Activated naive CD4-positive, alpha-beta T cell treated with anti-CD3 and anti-CD28 coated beads, Interleukin-2, amount 10 ng/mL, durations not matched to agents 7 days and 5 days (primary cell): Measurements from ENCODE around the gene TLN1.
A peak's percentile ranks its signal among the peaks of the same experiment; 100 is the strongest.

Experiments used
- CTCF ChIA-PET: fragments of 350-600 bp; sonication (Branson Sonifier 250); formaldehyde crosslinking; loops from one replicate; lab custom pipeline; 2021; ENCODE audit warnings: antibody characterized with exemption; lab: Charles Lee
- DNase-seq: peaks from one replicate; pipeline ENCODE4 v3.0.0-alpha.2; 2020
- H3K27ac Mint-ChIP-seq: one replicate; pipeline ENCODE4 v1.8.0; 2021; ENCODE audit warnings: mild to moderate bottlenecking, moderate library complexity, mixed read lengths
- H3K27me3 Mint-ChIP-seq: one replicate; pipeline ENCODE4 v1.8.0; 2021; ENCODE audit warnings: mild to moderate bottlenecking, mixed read lengths
- H3K36me3 Mint-ChIP-seq: one replicate; pipeline ENCODE4 v1.8.0; 2021; ENCODE audit warnings: mixed read lengths
- H3K4me1 Mint-ChIP-seq: one replicate; pipeline ENCODE4 v1.8.0; 2021; ENCODE audit warnings: mixed read lengths
- H3K4me3 Mint-ChIP-seq: one replicate; pipeline ENCODE4 v1.8.0; 2021; ENCODE audit warnings: mild to moderate bottlenecking, moderate library complexity, mixed read lengths
- H3K9me3 Mint-ChIP-seq: one replicate; pipeline ENCODE4 v1.8.0; 2021; ENCODE audit warnings: mixed read lengths

Gene TLN1

DNA sequence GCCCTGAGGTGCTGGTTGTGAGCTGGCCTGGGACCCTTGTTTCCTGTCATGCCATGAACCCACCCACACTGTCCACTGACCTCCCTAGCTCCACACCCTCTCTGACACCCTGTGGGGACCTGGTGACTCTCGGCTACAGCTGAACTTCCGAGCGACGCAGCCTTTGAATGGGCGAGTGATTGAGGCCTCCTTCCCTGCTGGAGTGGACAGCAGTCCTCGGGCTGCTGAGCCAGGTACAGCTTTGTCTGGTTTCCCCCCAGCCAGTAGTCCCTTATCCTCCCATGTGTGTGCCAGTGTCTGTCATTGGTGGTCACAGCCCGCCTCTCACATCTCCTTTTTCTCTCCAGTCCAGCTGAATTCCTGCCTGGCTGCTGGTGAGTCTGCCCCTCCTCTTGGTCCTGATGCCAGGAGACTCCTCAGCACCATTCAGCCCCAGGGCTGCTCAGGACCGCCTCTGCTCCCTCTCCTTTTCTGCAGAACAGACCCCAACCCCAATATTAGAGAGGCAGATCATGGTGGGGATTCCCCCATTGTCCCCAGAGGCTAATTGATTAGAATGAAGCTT, 52.1 kb downstream of the TLN1 start:
- peaks cover 74% of the 10 kb centered on the region for H3K27me3 Mint-ChIP-seq
- no peak overlapping the region for H3K27ac Mint-ChIP-seq
- H3K4me1 Mint-ChIP-seq: peaks cover 9% of the 10 kb centered on the region
- no peak for DNase-seq
- CTCF ChIA-PET: interaction anchor here (0.7 to 1.7 kb wide), 2 partner anchors 17 to 107 kb away, joined by 3 to 5 read pairs; no protein-coding TSS in a partner anchor
- no peaks in the 10 kb centered on the region for H3K36me3 Mint-ChIP-seq
- no peak overlapping the region for H3K4me3 Mint-ChIP-seq
- no peaks in the 10 kb centered on the region for H3K9me3 Mint-ChIP-seq

DNA sequence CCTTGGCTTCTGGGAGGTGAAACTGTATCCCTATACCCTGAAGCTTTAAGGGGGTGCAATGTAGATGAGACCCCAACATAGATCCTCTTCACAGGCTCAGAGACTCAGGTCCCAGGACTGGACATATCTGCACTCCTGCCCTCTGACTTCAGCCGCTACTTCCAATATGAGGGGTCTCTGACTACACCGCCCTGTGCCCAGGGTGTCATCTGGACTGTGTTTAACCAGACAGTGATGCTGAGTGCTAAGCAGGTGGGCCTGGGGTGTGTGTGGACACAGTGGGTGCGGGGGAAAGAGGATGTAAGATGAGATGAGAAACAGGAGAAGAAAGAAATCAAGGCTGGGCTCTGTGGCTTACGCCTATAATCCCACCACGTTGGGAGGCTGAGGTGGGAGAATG, 52.9 kb downstream of the TLN1 start:
- Mint-ChIP-seq H3K9me3 (no peaks in the 10 kb centered on the region), H3K27ac (no peak overlapping the region), H3K27me3 (peaks cover 82% of the 10 kb centered on the region), H3K36me3 (no peaks in the 10 kb centered on the region), H3K4me3 (no peak overlapping the region), H3K4me1 (peaks cover 14% of the 10 kb centered on the region)
- no peak for DNase-seq
- CTCF ChIA-PET: interaction anchor here (1.7 kb wide), 1 partner anchor 17 kb away, joined by 5 read pairs; no protein-coding TSS in a partner anchor

DNA sequence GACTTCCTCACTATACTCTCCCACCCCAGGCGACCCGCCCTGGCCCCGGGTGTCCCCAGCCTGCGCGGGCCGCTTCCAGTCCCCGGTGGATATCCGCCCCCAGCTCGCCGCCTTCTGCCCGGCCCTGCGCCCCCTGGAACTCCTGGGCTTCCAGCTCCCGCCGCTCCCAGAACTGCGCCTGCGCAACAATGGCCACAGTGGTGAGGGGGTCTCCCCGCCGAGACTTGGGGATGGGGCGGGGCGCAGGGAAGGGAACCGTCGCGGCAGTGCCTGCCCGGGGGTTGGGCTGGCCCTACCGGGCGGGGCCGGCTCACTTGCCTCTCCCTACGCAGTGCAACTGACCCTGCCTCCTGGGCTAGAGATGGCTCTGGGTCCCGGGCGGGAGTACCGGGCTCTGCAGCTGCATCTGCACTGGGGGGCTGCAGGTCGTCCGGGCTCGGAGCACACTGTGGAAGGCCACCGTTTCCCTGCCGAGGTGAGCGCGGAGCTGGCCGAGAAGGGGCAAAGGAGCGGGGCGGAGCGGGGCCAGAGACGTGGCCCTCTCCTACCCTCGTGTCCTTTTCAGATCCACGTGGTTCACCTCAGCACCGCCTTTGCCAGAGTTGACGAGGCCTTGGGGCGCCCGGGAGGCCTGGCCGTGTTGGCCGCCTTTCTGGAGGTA, 56.1 kb downstream of the TLN1 start:
- peaks cover 81% of the 10 kb centered on the region for H3K27me3 Mint-ChIP-seq
- H3K9me3 Mint-ChIP-seq: no peaks in the 10 kb centered on the region
- peaks cover 14% of the 10 kb centered on the region for H3K4me1 Mint-ChIP-seq
- H3K27ac Mint-ChIP-seq: no peak overlapping the region
- no peaks in the 10 kb centered on the region for H3K36me3 Mint-ChIP-seq
- peak; percentile 47 for DNase-seq
- H3K4me3 Mint-ChIP-seq: no peak overlapping the region
- CTCF ChIA-PET: interaction anchor here (0.7 to 3.6 kb wide), 3 partner anchors 8 to 20 kb away, joined by 3 to 19 read pairs (median 3); partner anchors contain the start of gene ARHGEF39

DNA sequence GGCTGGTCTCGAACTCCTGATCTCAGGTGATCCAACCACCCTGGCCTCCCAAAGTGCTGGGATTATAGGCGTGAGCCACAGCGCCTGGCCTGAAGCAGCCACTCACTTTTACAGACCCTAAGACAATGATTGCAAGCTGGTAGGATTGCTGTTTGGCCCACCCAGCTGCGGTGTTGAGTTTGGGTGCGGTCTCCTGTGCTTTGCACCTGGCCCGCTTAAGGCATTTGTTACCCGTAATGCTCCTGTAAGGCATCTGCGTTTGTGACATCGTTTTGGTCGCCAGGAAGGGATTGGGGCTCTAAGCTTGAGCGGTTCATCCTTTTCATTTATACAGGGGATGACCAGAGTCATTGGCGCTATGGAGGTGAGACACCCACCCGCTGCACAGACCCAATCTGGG, 56.8 kb downstream of the TLN1 start:
- Mint-ChIP-seq H3K27ac (no peak overlapping the region), H3K27me3 (peaks cover 75% of the 10 kb centered on the region), H3K9me3 (no peaks in the 10 kb centered on the region), H3K36me3 (no peaks in the 10 kb centered on the region), H3K4me1 (peaks cover 14% of the 10 kb centered on the region), H3K4me3 (no peak overlapping the region)
- DNase-seq: no peak
- CTCF ChIA-PET: interaction anchor here (1.3 to 3.6 kb wide), 2 partner anchors 8 to 21 kb away, joined by 3 to 19 read pairs; no protein-coding TSS in a partner anchor

DNA sequence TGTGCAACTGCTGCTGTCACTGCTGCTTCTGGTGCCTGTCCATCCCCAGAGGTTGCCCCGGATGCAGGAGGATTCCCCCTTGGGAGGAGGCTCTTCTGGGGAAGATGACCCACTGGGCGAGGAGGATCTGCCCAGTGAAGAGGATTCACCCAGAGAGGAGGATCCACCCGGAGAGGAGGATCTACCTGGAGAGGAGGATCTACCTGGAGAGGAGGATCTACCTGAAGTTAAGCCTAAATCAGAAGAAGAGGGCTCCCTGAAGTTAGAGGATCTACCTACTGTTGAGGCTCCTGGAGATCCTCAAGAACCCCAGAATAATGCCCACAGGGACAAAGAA, 58.0 kb downstream of the TLN1 start:
- Mint-ChIP-seq H3K4me1 (peaks cover 14% of the 10 kb centered on the region), H3K4me3 (no peak overlapping the region), H3K36me3 (no peaks in the 10 kb centered on the region), H3K9me3 (no peaks in the 10 kb centered on the region), H3K27me3 (peaks cover 65% of the 10 kb centered on the region), H3K27ac (no peak overlapping the region)
- CTCF ChIA-PET: interaction anchor here (1.8 kb wide), 1 partner anchor 18 kb away, joined by 6 read pairs; no protein-coding TSS in a partner anchor
- no peak for DNase-seq

DNA sequence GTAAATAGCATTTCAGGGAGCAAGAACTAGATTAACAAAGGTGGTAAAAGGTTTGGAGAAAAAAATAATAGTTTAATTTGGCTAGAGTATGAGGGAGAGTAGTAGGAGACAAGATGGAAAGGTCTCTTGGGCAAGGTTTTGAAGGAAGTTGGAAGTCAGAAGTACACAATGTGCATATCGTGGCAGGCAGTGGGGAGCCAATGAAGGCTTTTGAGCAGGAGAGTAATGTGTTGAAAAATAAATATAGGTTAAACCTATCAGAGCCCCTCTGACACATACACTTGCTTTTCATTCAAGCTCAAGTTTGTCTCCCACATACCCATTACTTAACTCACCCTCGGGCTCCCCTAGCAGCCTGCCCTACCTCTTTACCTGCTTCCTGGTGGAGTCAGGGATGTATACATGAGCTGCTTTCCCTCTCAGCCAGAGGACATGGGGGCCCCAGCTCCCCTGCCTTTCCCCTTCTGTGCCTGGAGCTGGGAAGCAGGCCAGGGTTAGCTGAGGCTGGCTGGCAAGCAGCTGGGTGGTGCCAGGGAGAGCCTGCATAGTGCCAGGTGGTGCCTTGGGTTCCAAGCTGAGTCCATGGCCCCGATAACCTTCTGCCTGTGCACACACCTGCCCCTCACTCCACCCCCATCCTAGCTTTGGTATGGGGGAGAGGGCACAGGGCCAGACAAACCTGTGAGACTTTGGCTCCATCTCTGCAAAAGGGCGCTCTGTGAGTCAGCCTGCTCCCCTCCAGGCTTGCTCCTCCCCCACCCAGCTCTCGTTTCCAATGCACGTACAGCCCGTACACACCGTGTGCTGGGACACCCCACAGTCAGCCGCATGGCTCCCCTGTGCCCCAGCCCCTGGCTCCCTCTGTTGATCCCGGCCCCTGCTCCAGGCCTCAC, 58.6 kb downstream of the TLN1 start, which contains the start of gene CA9:
CA9 (plus strand) TSS at position 797 of the 893 bp plus-strand sequence; CDS start at position 829, 32 bp downstream.
- Mint-ChIP-seq H3K27me3 (peaks cover 59% of the 10 kb centered on the region), H3K4me1 (peaks cover 14% of the 10 kb centered on the region), H3K9me3 (no peaks in the 10 kb centered on the region), H3K36me3 (no peaks in the 10 kb centered on the region), H3K27ac (no peak within 1 kb of the TSS), H3K4me3 (no peak within 1 kb of the TSS)
- DNase-seq: no peak
- CTCF ChIA-PET: interaction anchor here (1.8 to 2.5 kb wide), 2 partner anchors 18 to 23 kb away, joined by 6 to 9 read pairs; no protein-coding TSS in a partner anchor

DNA sequence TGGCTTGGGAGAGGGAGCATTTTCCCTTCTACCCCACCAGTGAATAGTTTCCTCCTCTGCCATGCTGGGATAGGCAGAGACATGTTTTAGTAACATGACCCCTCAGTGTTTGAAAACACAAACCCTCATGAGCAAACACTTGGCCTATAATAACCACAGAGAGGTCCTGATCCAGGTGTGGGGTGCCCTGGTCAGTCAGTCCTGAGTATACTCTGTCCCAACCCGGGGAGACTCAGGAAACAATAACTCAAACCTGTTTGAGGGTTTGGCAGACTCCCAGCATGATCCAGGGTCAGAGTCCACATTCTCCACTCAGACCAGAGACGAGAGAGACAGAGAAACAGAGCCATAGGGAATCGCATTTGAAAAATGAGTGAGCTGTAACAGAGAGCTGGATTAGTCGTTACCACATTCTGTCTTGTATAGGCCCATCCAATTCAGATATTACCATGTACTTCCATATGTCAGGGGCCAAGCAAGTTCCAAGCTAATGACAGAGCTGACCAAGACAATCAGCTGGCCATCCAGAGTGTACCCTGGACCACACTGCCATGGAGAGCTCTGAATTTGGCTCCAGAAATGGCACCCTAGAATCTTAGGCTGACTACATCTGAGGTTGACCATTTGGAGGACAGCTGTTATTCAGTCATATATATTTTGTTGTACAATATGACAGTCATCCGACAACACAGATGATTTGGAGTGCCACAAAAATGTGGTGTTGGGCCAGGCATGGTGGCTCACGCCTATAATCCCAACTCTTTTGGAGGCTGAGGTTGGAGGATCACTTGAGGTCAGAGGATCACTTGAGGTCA, 62.5 kb downstream of the TLN1 start:
- CTCF ChIA-PET: interaction anchor here (1.3 to 1.6 kb wide), 3 partner anchors 11 to 27 kb away, joined by 4 to 9 read pairs (median 9); partner anchors contain the start of genes CCDC107 and RMRP
- Mint-ChIP-seq H3K9me3 (peaks cover 2% of the 10 kb centered on the region), H3K36me3 (no peaks in the 10 kb centered on the region), H3K27ac (no peak overlapping the region), H3K4me3 (no peak overlapping the region), H3K4me1 (peaks cover 21% of the 10 kb centered on the region), H3K27me3 (peaks cover 21% of the 10 kb centered on the region)
- DNase-seq: no peak

DNA sequence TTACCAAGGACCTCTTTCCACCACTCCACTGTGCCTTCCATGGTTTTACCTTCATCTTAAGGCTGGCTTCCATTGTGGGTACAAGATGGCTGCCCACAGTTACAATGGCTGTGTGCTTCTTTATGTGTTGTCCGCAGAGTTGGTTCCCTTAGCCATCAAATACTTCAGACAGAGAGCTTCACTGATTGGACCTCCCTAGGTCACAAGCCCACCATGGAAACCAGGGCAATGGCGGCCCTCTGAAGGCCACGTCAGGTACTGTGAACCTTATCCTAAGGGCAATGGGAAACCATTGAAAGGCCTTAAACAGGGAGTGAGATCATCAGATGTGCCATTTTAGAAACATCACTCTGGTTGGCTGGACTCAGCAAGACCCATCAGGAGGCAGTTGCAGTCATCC, 64.1 kb downstream of the TLN1 start:
- Mint-ChIP-seq H3K36me3 (no peaks in the 10 kb centered on the region), H3K27ac (no peak overlapping the region), H3K9me3 (peaks cover 2% of the 10 kb centered on the region), H3K27me3 (peaks cover 7% of the 10 kb centered on the region), H3K4me1 (peaks cover 34% of the 10 kb centered on the region), H3K4me3 (no peak overlapping the region)
- CTCF ChIA-PET: interaction anchor here (1.1 kb wide), 1 partner anchor 10 kb away, joined by 3 read pairs; the partner anchor contains the start of genes CCDC107 and RMRP
- DNase-seq: no peak

DNA sequence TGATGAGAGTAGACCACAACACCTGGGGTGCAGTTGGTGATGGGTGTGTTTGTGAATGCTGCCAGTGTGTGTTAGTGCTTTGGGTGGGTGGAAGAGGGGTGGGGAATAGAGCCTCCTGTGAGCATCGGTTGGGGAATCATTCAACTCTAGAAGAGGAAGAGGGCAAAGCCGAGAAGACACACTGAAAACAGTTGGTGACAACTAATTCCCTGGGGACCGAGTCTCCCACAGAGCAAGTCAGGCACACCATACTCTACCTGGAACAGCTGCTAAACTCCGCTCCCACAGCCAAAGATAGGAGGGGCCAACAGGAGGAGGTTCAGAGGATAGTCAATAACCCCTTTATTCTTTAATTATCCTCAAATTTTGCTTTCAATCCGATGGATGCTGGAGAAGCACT, 65.4 kb downstream of the TLN1 start:
- Mint-ChIP-seq H3K4me3 (peak overlapping the region; percentile 87), H3K27ac (peak overlapping the region; percentile 12), H3K9me3 (peaks cover 2% of the 10 kb centered on the region), H3K36me3 (peaks cover 12% of the 10 kb centered on the region), H3K27me3 (no peaks in the 10 kb centered on the region), H3K4me1 (peaks cover 48% of the 10 kb centered on the region)
- DNase-seq: no peak
- CTCF ChIA-PET: interaction anchor here (1.1 to 13.6 kb wide), 5 partner anchors 9 to 56 kb away, joined by 3 to 96 read pairs (median 27); partner anchors contain the start of genes CCDC107 and RMRP

DNA sequence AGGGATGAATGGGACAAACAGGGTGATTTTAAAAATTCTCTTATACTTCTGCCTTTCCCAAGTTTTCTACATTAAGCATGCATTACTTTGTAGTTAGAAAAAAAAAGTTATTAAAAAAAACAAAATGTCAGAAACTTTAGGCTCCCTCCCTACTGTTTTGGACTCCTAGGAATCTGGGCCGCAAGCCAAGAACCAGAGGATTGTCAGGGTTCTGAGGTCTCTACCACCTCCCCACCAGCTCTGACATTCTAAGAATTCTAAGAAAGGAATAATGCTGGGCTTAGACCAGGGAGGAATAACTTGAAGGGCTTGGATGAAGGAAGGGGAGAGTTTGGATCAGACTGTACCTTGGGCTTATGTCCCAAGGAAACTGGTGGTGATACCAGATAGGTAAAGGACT, 66.0 kb downstream of the TLN1 start:
- peak overlapping the region; percentile 12 for H3K27ac Mint-ChIP-seq
- H3K4me3 Mint-ChIP-seq: peak overlapping the region; percentile 87
- peaks cover 2% of the 10 kb centered on the region for H3K9me3 Mint-ChIP-seq

DNA sequence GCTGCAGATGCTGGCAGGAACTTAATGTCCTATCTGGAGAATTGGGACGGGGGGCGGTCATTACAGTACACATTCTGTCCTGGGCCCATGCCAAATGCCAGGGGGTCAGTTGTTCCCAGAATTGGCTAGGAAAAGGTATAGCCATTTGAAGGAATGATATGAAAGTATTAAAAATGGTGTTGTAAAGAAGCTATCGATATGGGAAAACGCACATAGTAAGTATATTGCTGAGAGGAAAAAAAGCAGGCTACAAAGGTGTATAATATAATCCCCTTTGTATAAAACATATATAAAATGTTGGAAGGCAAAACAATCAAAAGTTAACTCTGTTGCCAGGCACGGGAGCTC, 66.5 kb downstream of the TLN1 start:
- CTCF ChIA-PET: interaction anchor here (0.9 to 13.6 kb wide), 9 partner anchors 13 to 217 kb away, joined by 3 to 96 read pairs (median 7); partner anchors contain the start of gene TLN1

More for the DNA sequence above, 66.0 kb downstream of the TLN1 start:
- no peak for DNase-seq
- CTCF ChIA-PET: interaction anchor here (1.3 to 13.6 kb wide), 4 partner anchors 16 to 55 kb away, joined by 3 to 96 read pairs (median 34); no protein-coding TSS in a partner anchor
- H3K27me3 Mint-ChIP-seq: no peaks in the 10 kb centered on the region
- H3K4me1 Mint-ChIP-seq: peaks cover 52% of the 10 kb centered on the region
- H3K36me3 Mint-ChIP-seq: peaks cover 15% of the 10 kb centered on the region

DNA sequence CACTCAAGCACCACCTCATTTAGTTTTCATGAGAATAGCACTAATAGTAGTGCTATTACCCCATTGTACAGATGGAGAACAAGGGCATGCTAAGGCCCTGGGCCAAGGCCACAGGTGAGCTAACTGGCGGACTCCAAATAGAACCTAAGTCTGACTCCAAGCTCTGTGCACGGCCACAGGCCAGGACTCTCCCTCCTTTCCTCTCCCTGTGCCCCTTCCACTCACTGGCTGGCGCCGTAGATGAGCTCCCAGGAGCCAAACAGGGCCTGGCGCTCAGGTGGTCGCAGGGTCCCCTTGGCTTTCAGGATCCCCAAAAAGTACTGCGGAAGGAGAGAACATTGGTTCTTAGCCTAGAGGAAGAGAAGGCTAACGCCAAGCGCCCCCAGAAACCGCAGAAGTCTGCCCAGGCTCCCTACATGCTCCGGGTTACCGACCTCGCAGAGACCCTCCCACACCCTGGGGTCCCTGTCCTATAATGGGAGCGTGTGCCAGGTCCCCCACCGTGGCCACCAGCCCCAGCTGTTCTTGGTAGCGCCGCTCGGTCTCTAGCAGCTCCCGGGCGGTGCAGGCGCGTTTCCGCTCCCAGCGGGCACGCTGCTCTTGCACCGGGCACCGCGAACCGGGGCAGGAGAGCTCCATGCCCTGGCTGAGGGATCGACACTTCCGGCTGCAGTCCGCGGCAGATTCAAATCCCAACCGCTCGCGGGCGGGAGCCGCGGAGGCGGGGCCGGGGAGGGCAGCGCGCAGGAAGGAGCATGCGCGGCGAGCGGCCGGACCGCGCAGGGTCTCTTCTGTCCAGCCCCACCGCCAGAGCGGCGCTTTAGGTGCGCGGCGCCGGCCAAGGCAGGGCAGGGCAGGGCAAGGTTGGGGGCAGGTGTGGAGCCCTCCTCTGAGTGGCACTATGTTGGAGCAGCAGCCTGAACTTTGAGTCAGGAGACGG, 67.2 kb downstream of the TLN1 start, which contains the start of gene ARHGEF39:
ARHGEF39 (minus strand) TSS at position 665 of the 940 bp plus-strand sequence; CDS start at position 639, 26 bp downstream.
- Mint-ChIP-seq H3K27me3 (no peaks in the 10 kb centered on the region), H3K27ac (peak within 1 kb of the TSS; percentile 84), H3K9me3 (peaks cover 2% of the 10 kb centered on the region), H3K4me3 (peak within 1 kb of the TSS; percentile 87), H3K36me3 (peaks cover 27% of the 10 kb centered on the region), H3K4me1 (peaks cover 65% of the 10 kb centered on the region)
- CTCF ChIA-PET: interaction anchor here (0.6 to 13.6 kb wide), 15 partner anchors 11 to 218 kb away, joined by 3 to 96 read pairs (median 4); partner anchors contain the start of gene TLN1
- DNase-seq: peak; percentile 85

More for the DNA sequence above, 66.5 kb downstream of the TLN1 start:
- Mint-ChIP-seq H3K4me3 (peak overlapping the region; percentile 87), H3K36me3 (peaks cover 21% of the 10 kb centered on the region), H3K27me3 (no peaks in the 10 kb centered on the region), H3K9me3 (peaks cover 2% of the 10 kb centered on the region), H3K27ac (peak overlapping the region; percentile 84), H3K4me1 (peaks cover 58% of the 10 kb centered on the region)
- no peak for DNase-seq
